IMR-90 (cell line): Measurements from ENCODE around the gene ANKRD52.

ENCODE experiments used
- CEBPB ChIP-seq: IDR thresholded peaks from 2 replicates; pipeline ENCODE4 v1.6.1; 2012; ENCODE audit warnings: low read depth, low read length, improper control_type of control experiment
- CTCF ChIP-seq: conservative IDR thresholded peaks from 2 replicates; pipeline ENCODE4 v1.5.1; 2012; ENCODE audit warnings: mild to moderate bottlenecking, low read depth, low read length, improper control_type of control experiment
- POLR2A ChIP-seq: IDR thresholded peaks from 2 replicates; pipeline ENCODE4 v1.6.1; 2012; ENCODE audit warnings: mild to moderate bottlenecking, low read depth, low read length
- RCOR1 ChIP-seq: IDR thresholded peaks from 2 replicates; pipeline ENCODE4 v1.6.1; 2012; ENCODE audit warnings: mild to moderate bottlenecking, low read length, improper control_type of control experiment; ENCODE audit not compliant: insufficient replicate concordance
- SMC3 ChIP-seq: fragments of 150-350 bp; IDR thresholded peaks from 2 replicates; pipeline ENCODE4 v1.6.1; 2016; ENCODE audit warnings: low read depth, mild to moderate bottlenecking, antibody characterized with exemption, low read length, moderate library complexity

- no peak for TF ChIP-seq CTCF
- no peak for TF ChIP-seq SMC3
- TF ChIP-seq CEBPB, result no peak
- TF ChIP-seq POLR2A, result no peak
- TF ChIP-seq RCOR1, result no peak
These were observed 23.3 kb downstream of the ANKRD52 start for GRCh38 chr12:56234746-56235436.
